Right renal cortex interstitium (tissue), 3 donors: ENCODE results near the gene ZNF714. TPM values are rescaled to one million over a fixed set of nuclear protein-coding genes. Genes with fewer than 3 reads are reported as not detected.
"Not testable (repeated sequence)": the region's sequence is repeated elsewhere in the genome, so short reads cannot be mapped to it uniquely, and the experiment has no call there.

Source experiments
- DNase-seq, 3 donors: peaks; one replicate each; pipeline ENCODE4 v3.0.0-alpha.2; 2013; ENCODE audit warnings: low read depth in 3 of 3, low spot score in 2 of 3
- polyA plus RNA-seq, 3 donors: library from polyadenylated mRNA; unstranded; fragments of 120-200 nt; gene quantifications; one replicate each; pipeline ENCODE4 v1.2.1, GENCODE V29; 2013; ENCODE audit not compliant: insufficient read length in 3 of 3

Gene ZNF714
- polyA plus RNA-seq, 3 donors, result 11.3 to 20.7 (median 15.0) TPM

GRCh38 chr19:21128901-21129698 lies 47.1 kb downstream of the ZNF714 start:
- DNase-seq, result no peak

- peak in 2 of 3 donors; percentile 13 to 15 for DNase-seq
These were observed 48.2 kb downstream of the ZNF714 start for GRCh38 chr19:21130097-21130775.

- no peak for DNase-seq
These were observed 51.6 kb downstream of the ZNF714 start for GRCh38 chr19:21133633-21134032.

GRCh38 chr19:21134934-21135366 lies 52.9 kb downstream of the ZNF714 start:
- DNase-seq, result no peak

- DNase-seq, result no peak
These were observed 53.4 kb downstream of the ZNF714 start for GRCh38 chr19:21135433-21135832.

- no peak for DNase-seq
These were observed 56.1 kb downstream of the ZNF714 start for GRCh38 chr19:21138130-21138529.

- not testable (repeated sequence) for DNase-seq
These were observed 59.0 kb downstream of the ZNF714 start for GRCh38 chr19:21141006-21141405.

GRCh38 chr19:21141787-21142464 lies 59.9 kb downstream of the ZNF714 start, which contains the start of gene ZNF431:
TSS of gene ZNF431 (plus strand) at chr19:21142040. CDS start at chr19:21142184, 144 bp downstream.
- DNase-seq, result peak; percentile 82 to 87 (median 87)

GRCh38 chr19:21143428-21143827 lies 61.4 kb downstream of the ZNF714 start:
- no peak for DNase-seq

GRCh38 chr19:21143854-21144253 lies 61.9 kb downstream of the ZNF714 start:
- DNase-seq, result no peak

GRCh38 chr19:21147540-21147939 lies 65.5 kb downstream of the ZNF714 start:
- DNase-seq, result no peak

GRCh38 chr19:21148681-21149080 lies 66.7 kb downstream of the ZNF714 start:
- no peak for DNase-seq

GRCh38 chr19:21149877-21150276 lies 67.9 kb downstream of the ZNF714 start:
- DNase-seq, result no peak

- DNase-seq, result no peak
These were observed 69.5 kb downstream of the ZNF714 start for GRCh38 chr19:21151460-21151859.

GRCh38 chr19:21158523-21159135 lies 76.6 kb downstream of the ZNF714 start:
- no peak for DNase-seq

GRCh38 chr19:21164541-21164940 lies 82.5 kb downstream of the ZNF714 start:
- DNase-seq, result no peak

GRCh38 chr19:21166436-21166835 lies 84.4 kb downstream of the ZNF714 start:
- DNase-seq, result no peak
